Fibroblast of mammary gland (primary cell): ENCODE results near the gene TNS2.

Experiments used
- DNase-seq: peaks from one replicate; pipeline ENCODE4 v3.0.0-alpha.2; 2010; ENCODE audit warnings: low read depth
- H3K4me3 ChIP-seq: 2 replicates; pipeline ENCODE4 v1.5.1; 2011; ENCODE audit warnings: low read depth, mild to moderate bottlenecking, low read length, moderate library complexity; ENCODE audit not compliant: control insufficient read depth
- TF ChIP-seq, protein P1 (sequence below): conservative IDR thresholded peaks from 2 replicates; pipeline ENCODE4 v1.5.1; 2011; ENCODE audit warnings: low read depth, low read length, inconsistent platforms; ENCODE audit not compliant: control insufficient read depth, insufficient read depth

The TNS2 gene

GRCh38 chr12:53044896-53045695, 4.8 kb upstream of the TNS2 start:
- H3K4me3 ChIP-seq: no peak overlapping the region

DNA sequence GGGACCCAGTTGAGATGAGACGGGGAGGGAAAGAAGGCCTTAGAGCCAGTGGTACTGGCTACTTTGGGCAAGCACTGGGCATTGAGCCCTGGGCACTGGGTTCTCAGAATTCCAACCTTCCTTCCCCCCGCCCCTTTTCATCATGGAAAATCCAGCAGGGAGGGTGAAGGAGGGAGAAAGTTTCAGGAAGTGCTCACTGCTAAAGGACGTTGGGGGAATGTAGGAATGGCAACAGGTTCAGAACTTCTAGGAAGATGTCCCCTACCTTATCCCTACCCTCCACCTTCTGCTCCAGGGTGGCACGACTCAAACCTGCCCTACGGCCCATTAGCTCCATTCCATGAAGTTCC, 4.2 kb upstream of the TNS2 start:
- peak overlapping the region; percentile 69 for H3K4me3 ChIP-seq
- no peak for DNase-seq
- TF ChIP-seq, protein P1, sequence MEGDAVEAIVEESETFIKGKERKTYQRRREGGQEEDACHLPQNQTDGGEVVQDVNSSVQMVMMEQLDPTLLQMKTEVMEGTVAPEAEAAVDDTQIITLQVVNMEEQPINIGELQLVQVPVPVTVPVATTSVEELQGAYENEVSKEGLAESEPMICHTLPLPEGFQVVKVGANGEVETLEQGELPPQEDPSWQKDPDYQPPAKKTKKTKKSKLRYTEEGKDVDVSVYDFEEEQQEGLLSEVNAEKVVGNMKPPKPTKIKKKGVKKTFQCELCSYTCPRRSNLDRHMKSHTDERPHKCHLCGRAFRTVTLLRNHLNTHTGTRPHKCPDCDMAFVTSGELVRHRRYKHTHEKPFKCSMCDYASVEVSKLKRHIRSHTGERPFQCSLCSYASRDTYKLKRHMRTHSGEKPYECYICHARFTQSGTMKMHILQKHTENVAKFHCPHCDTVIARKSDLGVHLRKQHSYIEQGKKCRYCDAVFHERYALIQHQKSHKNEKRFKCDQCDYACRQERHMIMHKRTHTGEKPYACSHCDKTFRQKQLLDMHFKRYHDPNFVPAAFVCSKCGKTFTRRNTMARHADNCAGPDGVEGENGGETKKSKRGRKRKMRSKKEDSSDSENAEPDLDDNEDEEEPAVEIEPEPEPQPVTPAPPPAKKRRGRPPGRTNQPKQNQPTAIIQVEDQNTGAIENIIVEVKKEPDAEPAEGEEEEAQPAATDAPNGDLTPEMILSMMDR: no peak

More at GRCh38 chr12:53044896-53045695, 4.8 kb upstream of the TNS2 start:
- TF ChIP-seq, protein P1: no peak
- DNase-seq: no peak

DNA sequence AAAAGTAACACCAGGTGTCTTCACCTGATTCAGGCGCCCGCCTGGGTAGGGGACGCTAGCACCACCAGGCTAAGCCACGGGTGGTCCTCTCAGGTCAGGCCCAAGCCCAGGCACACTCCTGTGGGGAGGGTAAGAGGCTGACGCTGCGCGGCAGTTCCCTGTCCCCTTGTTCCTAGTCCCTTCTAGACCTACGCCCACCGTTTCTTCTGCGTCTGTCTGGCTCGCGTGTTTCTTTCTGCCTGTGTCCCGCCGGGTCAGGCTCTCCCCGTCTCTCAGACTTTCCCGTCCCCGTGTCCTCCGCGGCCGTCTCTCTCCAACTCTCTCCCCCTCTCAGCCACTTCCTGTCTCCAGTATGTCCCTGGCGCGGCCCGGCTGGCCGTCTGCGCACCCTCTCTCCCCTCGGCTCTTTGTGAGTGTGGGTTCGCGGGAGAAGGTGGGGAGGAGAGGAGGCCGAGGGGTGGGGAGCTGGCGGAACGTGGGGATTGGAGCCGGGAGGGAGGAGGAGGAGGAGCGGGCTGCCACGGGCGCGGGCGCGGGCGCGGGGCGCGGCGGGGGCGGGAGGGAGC, 3.1 kb upstream of the TNS2 start:
- TF ChIP-seq, protein P1: no peak
- peak; percentile 74 for DNase-seq
- peak overlapping the region; percentile 69 for H3K4me3 ChIP-seq

DNA sequence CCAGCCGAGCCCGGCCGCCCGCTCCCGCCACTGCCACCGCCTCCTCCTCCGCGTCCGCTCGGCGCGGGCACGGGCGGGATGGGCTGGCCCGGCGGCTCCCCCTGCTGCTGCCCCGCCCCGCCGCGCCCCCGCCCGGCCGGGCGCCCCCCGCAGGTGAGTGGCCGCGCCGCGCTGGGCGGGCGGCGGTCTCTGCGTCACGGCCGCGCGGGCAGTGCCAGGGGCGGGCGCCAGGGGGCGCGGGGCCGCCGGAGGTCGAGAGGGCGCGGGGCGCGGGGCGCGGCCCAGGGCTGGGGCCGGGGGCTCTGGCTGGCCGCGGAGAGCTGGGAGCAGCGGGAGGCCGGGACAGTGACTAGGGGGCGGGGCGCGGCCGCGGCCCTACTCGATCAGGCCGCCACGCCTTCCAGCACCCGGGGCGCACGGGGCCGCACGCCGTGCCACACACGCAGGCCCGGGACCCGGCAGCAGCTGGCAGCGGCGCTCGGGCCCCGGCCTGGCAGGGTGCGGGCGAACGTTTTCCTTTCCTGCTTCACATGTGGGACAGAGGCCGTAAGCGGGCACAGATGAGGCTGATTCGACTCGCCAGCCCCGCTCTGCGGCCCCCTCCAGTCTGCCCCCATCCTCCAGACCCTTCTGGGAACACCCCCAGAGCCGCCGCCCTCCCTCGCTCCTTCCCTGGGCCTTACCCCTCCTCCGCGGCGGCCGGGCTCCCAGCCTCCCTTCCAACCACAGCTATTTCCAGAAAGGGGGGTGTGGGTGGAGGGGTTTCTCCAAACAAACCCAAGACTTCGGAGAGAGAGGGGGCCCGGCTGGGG, 2.4 kb upstream of the TNS2 start:
- peak; percentile 60 for DNase-seq
- TF ChIP-seq, protein P1: no peak
- peak overlapping the region; percentile 69 for H3K4me3 ChIP-seq

- H3K4me3 ChIP-seq: peak overlapping the region; percentile 40
- no peak for DNase-seq
- TF ChIP-seq, protein P1: no peak
Observed at GRCh38 chr12:53048033-53048779, 1.7 kb upstream of the TNS2 start.

- TF ChIP-seq, protein P1: no peak
- peak overlapping the region; percentile 80 for H3K4me3 ChIP-seq
- DNase-seq: peak; percentile 78
Observed at GRCh38 chr12:53048780-53049401, 974 bp upstream of the TNS2 start.
